Activated CD4-positive, alpha-beta memory T cell treated with anti-CD3 and anti-CD28 coated beads, Interleukin-2, amount 10 ng/mL, durations not matched to agents 7 days and 5 days (primary cell): ENCODE measurements around the gene CNKSR1. TPM values are rescaled to one million over a fixed set of nuclear protein-coding genes. Genes with fewer than 3 reads are reported as not detected.
A peak's percentile ranks its signal among the peaks of the same experiment; 100 is the strongest.

Experiments used
- CTCF ChIA-PET: fragments of 350-600 bp; sonication (Branson Sonifier 250); formaldehyde crosslinking; loops from one replicate; lab custom pipeline; 2021; ENCODE audit warnings: antibody characterized with exemption, inconsistent platforms; lab: Charles Lee
- POLR2A ChIA-PET: fragments of 350-600 bp; sonication (Branson Sonifier 250); formaldehyde crosslinking; loops from one replicate; lab custom pipeline; 2021; ENCODE audit warnings: antibody characterized with exemption; lab: Charles Lee
- DNase-seq: peaks from one replicate; pipeline ENCODE4 v3.0.0-alpha.2; 2020
- H3K27ac Mint-ChIP-seq: one replicate; pipeline ENCODE4 v1.8.0; 2021; ENCODE audit warnings: mild to moderate bottlenecking, mixed read lengths
- H3K27me3 Mint-ChIP-seq: one replicate; pipeline ENCODE4 v1.8.0; 2021; ENCODE audit warnings: mixed read lengths
- H3K36me3 Mint-ChIP-seq: one replicate; pipeline ENCODE4 v1.8.0; 2021; ENCODE audit warnings: low read depth, mixed read lengths
- H3K4me1 Mint-ChIP-seq: one replicate; pipeline ENCODE4 v1.8.0; 2021; ENCODE audit warnings: mixed read lengths
- H3K4me3 Mint-ChIP-seq: one replicate; pipeline ENCODE4 v1.8.0; 2021; ENCODE audit warnings: mild to moderate bottlenecking, mixed read lengths
- H3K9me3 Mint-ChIP-seq: one replicate; pipeline ENCODE4 v1.8.0; 2021; ENCODE audit warnings: mixed read lengths
- total RNA-seq, 2 experiments: library from RNA; stranded (reverse); gene quantifications; one replicate each; pipeline ENCODE4 v1.2.3, GENCODE V29; 2021

The CNKSR1 gene
- total RNA-seq, 2 experiments from 2014 or later = 1.8 to 5.3 TPM

GRCh38 chr1:26153966-26154532 is 23.2 kb upstream of the CNKSR1 start:
- peaks cover 56% of the 10 kb centered on the region for H3K27me3 Mint-ChIP-seq
- H3K4me3 Mint-ChIP-seq = no peak overlapping the region

GRCh38 chr1:26154750-26155149 is 22.5 kb upstream of the CNKSR1 start:
- ChIA-PET CTCF (interaction anchor here (1.9 kb wide), 1 partner anchor 12 kb away, joined by 6 read pairs; no protein-coding TSS in a partner anchor), POLR2A (no interaction called here)
- Mint-ChIP-seq H3K36me3 (no peaks in the 10 kb centered on the region), H3K4me3 (no peak overlapping the region), H3K27me3 (peaks cover 60% of the 10 kb centered on the region), H3K27ac (no peak overlapping the region), H3K4me1 (peaks cover 3% of the 10 kb centered on the region), H3K9me3 (no peaks in the 10 kb centered on the region)
- no peak for DNase-seq

More at GRCh38 chr1:26153966-26154532, 23.2 kb upstream of the CNKSR1 start:
- no peak for DNase-seq
- POLR2A ChIA-PET = no interaction called here
- peaks cover 3% of the 10 kb centered on the region for H3K4me1 Mint-ChIP-seq
- H3K9me3 Mint-ChIP-seq = no peaks in the 10 kb centered on the region
- H3K36me3 Mint-ChIP-seq = no peaks in the 10 kb centered on the region
- CTCF ChIA-PET = interaction anchor here (0.5 to 1.9 kb wide), 3 partner anchors 9 to 85 kb away, joined by 3 to 6 read pairs (median 3); no protein-coding TSS in a partner anchor
- no peak overlapping the region for H3K27ac Mint-ChIP-seq

GRCh38 chr1:26155370-26156284 is 21.7 kb upstream of the CNKSR1 start:
- DNase-seq = no peak
- Mint-ChIP-seq H3K4me3 (no peak overlapping the region), H3K27me3 (peaks cover 56% of the 10 kb centered on the region), H3K36me3 (no peaks in the 10 kb centered on the region), H3K9me3 (no peaks in the 10 kb centered on the region), H3K4me1 (peaks cover 3% of the 10 kb centered on the region), H3K27ac (no peak overlapping the region)
- CTCF ChIA-PET = interaction anchor here (1.2 to 3.8 kb wide), 5 partner anchors 11 to 79 kb away, joined by 4 to 16 read pairs (median 10); partner anchors contain the start of genes CEP85, ZNF593 and ZNF593OS
- POLR2A ChIA-PET = interaction anchor here (0.8 kb wide), 1 partner anchor 32 kb away, joined by 3 read pairs; no protein-coding TSS in a partner anchor

GRCh38 chr1:26156285-26157038 is 20.8 kb upstream of the CNKSR1 start:
- Mint-ChIP-seq H3K27ac (no peak overlapping the region), H3K9me3 (no peaks in the 10 kb centered on the region), H3K4me1 (peaks cover 3% of the 10 kb centered on the region), H3K36me3 (no peaks in the 10 kb centered on the region), H3K4me3 (no peak overlapping the region), H3K27me3 (peaks cover 59% of the 10 kb centered on the region)
- DNase-seq = no peak
- POLR2A ChIA-PET = interaction anchor here (0.8 kb wide), 1 partner anchor 33 kb away, joined by 3 read pairs; no protein-coding TSS in a partner anchor
- CTCF ChIA-PET = interaction anchor here (1.0 to 3.8 kb wide), 5 partner anchors 9 to 78 kb away, joined by 4 to 16 read pairs (median 10); partner anchors contain the start of genes CEP85, ZNF593 and ZNF593OS

GRCh38 chr1:26158271-26158907 is 18.9 kb upstream of the CNKSR1 start:
- Mint-ChIP-seq H3K4me3 (no peak overlapping the region), H3K36me3 (no peaks in the 10 kb centered on the region), H3K4me1 (peaks cover 8% of the 10 kb centered on the region), H3K27me3 (peaks cover 61% of the 10 kb centered on the region), H3K27ac (no peak overlapping the region), H3K9me3 (no peaks in the 10 kb centered on the region)
- no peak for DNase-seq
- CTCF ChIA-PET = interaction anchor here (0.7 to 3.8 kb wide), 3 partner anchors 12 to 27 kb away, joined by 3 to 16 read pairs (median 14); partner anchors contain the start of genes ZNF593 and ZNF593OS
- POLR2A ChIA-PET = interaction anchor here (1.0 kb wide), 1 partner anchor 19 kb away, joined by 3 read pairs; no protein-coding TSS in a partner anchor

GRCh38 chr1:26158908-26159742 is 18.2 kb upstream of the CNKSR1 start, which contains the start of gene FAM110D:
Gene FAM110D, plus strand, starts transcription at chr1:26159079. Its CDS starts 2,213 bp downstream, at chr1:26161292.
- H3K27ac Mint-ChIP-seq = no peak within 1 kb of the TSS
- no peaks in the 10 kb centered on the region for H3K36me3 Mint-ChIP-seq
- ChIA-PET POLR2A (no interaction called here), CTCF (interaction anchor here (0.7 to 3.8 kb wide), 2 partner anchors 11 to 27 kb away, joined by 3 to 14 read pairs; partner anchors contain the start of genes ZNF593 and ZNF593OS)
- peaks cover 62% of the 10 kb centered on the region for H3K27me3 Mint-ChIP-seq
- no peak for DNase-seq
- no peaks in the 10 kb centered on the region for H3K9me3 Mint-ChIP-seq
- no peak within 1 kb of the TSS for H3K4me3 Mint-ChIP-seq
- peaks cover 10% of the 10 kb centered on the region for H3K4me1 Mint-ChIP-seq

- DNase-seq = no peak
- Mint-ChIP-seq H3K36me3 (no peaks in the 10 kb centered on the region), H3K27ac (no peak overlapping the region), H3K27me3 (peaks cover 65% of the 10 kb centered on the region), H3K4me3 (no peak overlapping the region), H3K4me1 (peaks cover 13% of the 10 kb centered on the region), H3K9me3 (no peaks in the 10 kb centered on the region)
- POLR2A ChIA-PET = no interaction called here
- CTCF ChIA-PET = no interaction called here
Measured at GRCh38 chr1:26159743-26160039, 17.6 kb upstream of the CNKSR1 start.

- H3K27me3 Mint-ChIP-seq = peaks cover 56% of the 10 kb centered on the region
- ChIA-PET POLR2A (no interaction called here), CTCF (interaction anchor here (1.0 to 2.7 kb wide), 3 partner anchors 9 to 74 kb away, joined by 3 to 14 read pairs (median 4); partner anchors contain the start of genes CEP85 and ZNF593)
- peaks cover 23% of the 10 kb centered on the region for H3K4me1 Mint-ChIP-seq
- no peak overlapping the region for H3K27ac Mint-ChIP-seq
- no peak overlapping the region for H3K4me3 Mint-ChIP-seq
- no peaks in the 10 kb centered on the region for H3K36me3 Mint-ChIP-seq
- no peak for DNase-seq
- no peaks in the 10 kb centered on the region for H3K9me3 Mint-ChIP-seq
Measured at GRCh38 chr1:26160527-26161414, 16.5 kb upstream of the CNKSR1 start.

- Mint-ChIP-seq H3K4me1 (peaks cover 27% of the 10 kb centered on the region), H3K4me3 (no peak overlapping the region), H3K27me3 (peaks cover 50% of the 10 kb centered on the region), H3K9me3 (no peaks in the 10 kb centered on the region), H3K27ac (no peak overlapping the region), H3K36me3 (no peaks in the 10 kb centered on the region)
- ChIA-PET CTCF (interaction anchor here (1.0 to 2.7 kb wide), 5 partner anchors 8 to 256 kb away, joined by 3 to 14 read pairs (median 4); partner anchors contain the start of genes CEP85 and ZNF593), POLR2A (interaction anchor here (0.7 kb wide), 1 partner anchor 35 kb away, joined by 3 read pairs; no protein-coding TSS in a partner anchor)
- peak; percentile 35 for DNase-seq
Measured at GRCh38 chr1:26161415-26162219, 15.7 kb upstream of the CNKSR1 start.

- ChIA-PET CTCF (interaction anchor here (1.2 to 2.7 kb wide), 6 partner anchors 23 to 255 kb away, joined by 3 to 14 read pairs (median 4); partner anchors contain the start of gene CEP85), POLR2A (interaction anchor here (0.7 to 2.0 kb wide), 2 partner anchors 36 to 72 kb away, joined by 3 to 7 read pairs; partner anchors contain the start of gene CEP85)
- no peaks in the 10 kb centered on the region for H3K9me3 Mint-ChIP-seq
- peaks cover 47% of the 10 kb centered on the region for H3K27me3 Mint-ChIP-seq
- DNase-seq = no peak
- no peak overlapping the region for H3K27ac Mint-ChIP-seq
- no peak overlapping the region for H3K4me3 Mint-ChIP-seq
- H3K4me1 Mint-ChIP-seq = peaks cover 30% of the 10 kb centered on the region
- no peaks in the 10 kb centered on the region for H3K36me3 Mint-ChIP-seq
Measured at GRCh38 chr1:26162220-26162709, 15.0 kb upstream of the CNKSR1 start.
